GM12878 (cell line): ENCODE results near the gene IL1RL2. TPM values are rescaled to one million over a fixed set of nuclear protein-coding genes. Genes with fewer than 3 reads are reported as not detected.

ENCODE experiments used
- BCLAF1 ChIP-seq: fragments of 450-650 bp; IDR thresholded peaks from 2 replicates; pipeline ENCODE4 v1.6.1; 2017; ENCODE audit warnings: antibody characterized with exemption, mild to moderate bottlenecking, moderate library complexity
- KLF5 ChIP-seq: fragments of 450-650 bp; IDR thresholded peaks from 2 replicates; pipeline ENCODE4 v1.6.1; 2014; ENCODE audit warnings: mild to moderate bottlenecking; ENCODE audit not compliant: partially characterized antibody
- NFXL1 ChIP-seq: fragments of 450-650 bp; IDR thresholded peaks from 2 replicates; pipeline ENCODE4 v1.6.1; 2017; ENCODE audit warnings: antibody characterized with exemption, mild to moderate bottlenecking, borderline replicate concordance
- NFYB ChIP-seq: IDR thresholded peaks from 2 replicates; pipeline ENCODE4 v1.6.1; 2011; ENCODE audit warnings: low read depth, mild to moderate bottlenecking, low read length, improper control_type of control experiment, moderate library complexity; ENCODE audit not compliant: insufficient read depth
- ZNF384 ChIP-seq: IDR thresholded peaks from 2 replicates; pipeline ENCODE4 v1.6.1; 2012; ENCODE audit warnings: low read depth, mild to moderate bottlenecking, low read length, improper control_type of control experiment, borderline replicate concordance
- ZZZ3 ChIP-seq: IDR thresholded peaks from 2 replicates; pipeline ENCODE4 v1.6.1; 2011; ENCODE audit warnings: low read depth; ENCODE audit not compliant: control insufficient read depth, insufficient read length
- polyA plus RNA-seq, 11 experiments: library from polyadenylated mRNA; depleted of rRNA in 4 of 11; unstranded in 6 of 11; stranded (reverse) in 5 of 11; fragments of >200 nt; fragmentation: Nextera tagmentation in 4 of 11; fragmentation: Illumina TruSeq in 1 of 11; extraction: Ambion mirVana in 4 of 11; extraction: Trizol in 1 of 11; gene quantifications; 1 replicate in 1 of 11; 2 replicates in 10 of 11; pipeline versions ENCODE4 v1.2.1 to v1.2.3, GENCODE V29; 2011 to 2016; ENCODE audit warnings: inconsistent platforms in 2 of 11, missing spikeins in 2 of 11, low read depth in 1 of 11
- total RNA-seq, 4 experiments: library from RNA; depleted of rRNA in 3 of 4; stranded (reverse); fragments of >200 nt in 3 of 4; fragmentation: Illumina TruSeq in 1 of 4; extraction: Trizol in 1 of 4; gene quantifications; 2 replicates each; pipeline versions ENCODE4 v1.2.1 to v1.2.3, GENCODE V29; 2013 to 2021
- TF ChIP-seq, protein P1 (sequence below): IDR thresholded peaks from 2 replicates; pipeline ENCODE4 v1.6.1; 2012; ENCODE audit warnings: low read length, inconsistent platforms
- TF ChIP-seq, protein P2 (sequence below): fragments of 450-650 bp; IDR thresholded peaks from 2 replicates; pipeline ENCODE4 v1.6.1; 2016; ENCODE audit warnings: mild to moderate bottlenecking

IL1RL2 gene
- total and polyA plus RNA-seq, 10 of the 15 experiments (the other 5 are each of a cell fraction or from before 2014, with no cell fraction given), result not detected

- no peak for TF ChIP-seq ZZZ3
- TF ChIP-seq, protein P1, sequence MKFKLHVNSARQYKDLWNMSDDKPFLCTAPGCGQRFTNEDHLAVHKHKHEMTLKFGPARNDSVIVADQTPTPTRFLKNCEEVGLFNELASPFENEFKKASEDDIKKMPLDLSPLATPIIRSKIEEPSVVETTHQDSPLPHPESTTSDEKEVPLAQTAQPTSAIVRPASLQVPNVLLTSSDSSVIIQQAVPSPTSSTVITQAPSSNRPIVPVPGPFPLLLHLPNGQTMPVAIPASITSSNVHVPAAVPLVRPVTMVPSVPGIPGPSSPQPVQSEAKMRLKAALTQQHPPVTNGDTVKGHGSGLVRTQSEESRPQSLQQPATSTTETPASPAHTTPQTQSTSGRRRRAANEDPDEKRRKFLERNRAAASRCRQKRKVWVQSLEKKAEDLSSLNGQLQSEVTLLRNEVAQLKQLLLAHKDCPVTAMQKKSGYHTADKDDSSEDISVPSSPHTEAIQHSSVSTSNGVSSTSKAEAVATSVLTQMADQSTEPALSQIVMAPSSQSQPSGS, result no peak
- TF ChIP-seq, protein P2, sequence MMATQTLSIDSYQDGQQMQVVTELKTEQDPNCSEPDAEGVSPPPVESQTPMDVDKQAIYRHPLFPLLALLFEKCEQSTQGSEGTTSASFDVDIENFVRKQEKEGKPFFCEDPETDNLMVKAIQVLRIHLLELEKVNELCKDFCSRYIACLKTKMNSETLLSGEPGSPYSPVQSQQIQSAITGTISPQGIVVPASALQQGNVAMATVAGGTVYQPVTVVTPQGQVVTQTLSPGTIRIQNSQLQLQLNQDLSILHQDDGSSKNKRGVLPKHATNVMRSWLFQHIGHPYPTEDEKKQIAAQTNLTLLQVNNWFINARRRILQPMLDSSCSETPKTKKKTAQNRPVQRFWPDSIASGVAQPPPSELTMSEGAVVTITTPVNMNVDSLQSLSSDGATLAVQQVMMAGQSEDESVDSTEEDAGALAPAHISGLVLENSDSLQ, result no peak
- no peak for TF ChIP-seq NFXL1
- no peak for TF ChIP-seq ZNF384
- no peak for TF ChIP-seq NFYB
- no peak for TF ChIP-seq BCLAF1
- no peak for TF ChIP-seq KLF5
- TF ChIP-seq, all 136 proteins: peak for 0
Observed at GRCh38 chr2:102139851-102140250, 47.0 kb upstream of the IL1RL2 start (continued).
